CD4-positive, alpha-beta T cell treated with Interferon gamma for 1 hour (primary cell): ENCODE data around the gene MRAP.
"Not testable (repeated sequence)": the region's sequence is repeated elsewhere in the genome, so short reads cannot be mapped to it uniquely, and the experiment has no call there.

ENCODE experiments used
- DNase-seq: peaks from one replicate; pipeline ENCODE4 v3.0.0-alpha.2; 2020

The MRAP gene

GRCh38 chr21:32301596-32301995, 2.9 kb downstream of the MRAP start:
- DNase-seq = no peak

DNA sequence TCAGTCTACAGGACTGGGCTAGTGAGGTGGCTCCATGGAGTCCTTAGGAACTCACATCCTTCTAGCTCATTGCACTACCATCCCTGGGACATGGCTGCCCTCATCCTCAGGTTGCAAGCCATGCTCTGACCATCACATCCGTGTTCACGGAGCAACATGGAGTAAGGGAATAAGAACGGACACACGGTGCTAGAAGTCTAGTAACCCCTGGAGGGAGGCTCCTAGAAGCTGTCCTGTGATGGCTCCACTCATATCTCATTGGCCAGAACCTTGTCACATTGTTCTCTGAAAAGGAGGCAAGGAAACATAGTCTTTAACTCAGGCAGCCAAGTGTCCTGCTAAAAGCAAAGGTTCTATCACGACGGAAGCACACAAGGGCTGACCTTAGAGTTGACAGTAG, 3.9 kb downstream of the MRAP start:
- no peak for DNase-seq

DNA sequence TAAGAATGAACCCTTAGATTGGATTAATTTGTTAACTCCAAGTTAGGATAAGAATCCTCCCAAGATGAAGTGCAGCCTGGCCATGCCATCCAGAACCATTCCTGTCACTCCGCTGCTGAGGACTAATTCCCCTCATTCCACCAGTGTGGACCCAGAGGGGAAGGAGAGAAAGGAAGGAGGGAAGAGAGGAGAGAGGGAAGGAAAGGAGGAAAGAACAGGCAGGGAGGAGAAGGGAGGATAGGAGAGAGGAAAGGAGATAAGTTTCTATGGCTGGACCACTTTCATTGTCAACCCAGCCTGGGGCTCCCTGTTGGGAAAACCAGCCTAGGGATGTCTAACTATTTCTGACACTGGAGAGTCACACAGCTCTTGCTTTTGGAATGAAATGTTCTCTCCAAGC, 4.7 kb downstream of the MRAP start:
- no peak for DNase-seq

DNA sequence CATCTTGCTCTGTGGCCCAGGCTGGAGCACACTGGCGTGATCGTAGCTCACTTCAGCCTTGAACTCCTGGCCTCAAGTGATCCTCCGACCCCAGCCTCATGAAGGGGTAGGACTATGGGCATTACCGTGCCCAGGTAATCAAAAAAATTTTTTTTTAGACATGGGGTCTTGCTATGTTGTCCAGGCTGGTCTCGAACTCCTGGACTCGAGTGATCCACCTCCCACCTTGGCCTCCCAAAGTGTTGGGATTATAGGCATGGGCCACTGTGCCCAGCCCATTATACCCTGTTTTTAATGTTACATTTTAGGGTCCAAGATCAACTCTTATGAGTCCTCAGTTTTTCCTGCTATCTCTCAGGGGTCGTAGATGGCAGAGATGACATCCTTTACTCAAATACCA, 6.3 kb downstream of the MRAP start:
- DNase-seq = no peak

DNA sequence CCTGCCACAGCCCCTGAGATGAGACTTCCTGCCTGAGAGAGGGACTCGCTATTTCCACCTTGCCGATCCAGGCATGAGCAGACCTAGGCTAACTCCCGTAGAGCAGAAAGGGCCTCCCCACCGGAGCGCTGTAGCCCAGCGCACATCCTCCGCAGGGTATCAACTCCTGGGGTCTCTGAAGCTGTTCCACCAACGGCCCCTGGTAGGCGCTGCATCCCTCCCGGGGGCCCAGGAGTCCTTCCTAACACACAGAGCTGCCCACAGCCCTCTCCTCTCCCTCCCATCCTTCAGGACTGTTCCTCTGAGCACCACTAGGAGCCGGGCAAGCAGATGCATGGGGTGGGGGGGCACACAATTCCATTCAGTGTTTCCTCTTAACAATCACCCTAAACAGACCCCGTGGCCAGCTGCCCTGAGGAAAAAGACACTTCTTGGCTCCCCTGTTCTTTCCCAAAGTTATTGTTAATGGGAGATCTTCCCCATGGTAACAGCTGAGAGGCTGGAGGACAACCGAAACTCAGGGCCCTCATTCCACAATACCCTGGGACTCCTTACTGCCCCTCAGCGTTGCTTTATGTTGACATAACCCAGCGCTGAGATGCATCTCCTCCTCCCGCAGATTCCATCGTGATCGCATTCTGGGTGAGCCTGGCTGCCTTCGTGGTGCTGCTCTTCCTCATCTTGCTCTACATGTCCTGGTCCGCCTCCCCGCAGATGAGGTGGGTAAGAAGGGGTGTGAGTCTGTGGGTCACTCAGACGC, 7.5 kb downstream of the MRAP start:
- DNase-seq = no peak

DNA sequence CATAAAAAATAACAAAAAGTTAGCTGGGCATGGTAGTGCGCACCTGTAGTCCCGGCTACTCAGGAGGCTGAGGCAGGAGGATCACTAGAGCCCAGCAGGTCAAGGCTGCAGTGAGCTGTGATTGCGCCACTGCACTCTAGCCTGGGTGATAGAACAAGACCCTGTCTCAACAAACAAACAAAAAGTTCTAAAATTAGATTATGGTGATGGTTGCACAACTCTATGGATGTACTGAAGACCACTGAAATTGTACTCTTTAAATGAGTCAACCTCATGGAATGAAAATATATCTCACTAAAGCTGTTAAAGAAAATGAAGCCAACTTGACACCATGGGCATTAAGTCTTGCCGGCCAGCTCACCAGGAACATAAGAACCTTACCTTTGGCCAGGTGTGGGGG, 9.1 kb downstream of the MRAP start:
- no peak for DNase-seq

DNA sequence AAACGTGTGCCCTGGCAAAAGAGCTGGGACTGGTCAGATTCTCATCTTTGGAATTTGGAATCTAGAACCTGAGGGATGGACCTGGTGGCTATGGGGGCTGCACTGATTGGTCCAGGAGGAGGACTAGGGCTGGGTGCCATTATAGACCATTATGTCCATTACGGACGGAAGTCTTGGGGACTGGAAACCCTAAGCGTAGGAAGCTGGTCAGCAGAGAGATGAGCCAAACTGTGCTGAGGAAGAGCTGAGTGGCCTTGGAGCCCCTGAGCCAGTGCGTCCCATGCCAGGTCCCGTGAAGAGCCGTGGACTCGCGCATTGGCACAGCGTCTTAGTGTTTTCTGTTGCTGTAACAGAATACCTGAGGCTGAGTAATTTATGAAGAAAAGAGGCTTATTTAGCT, 10.0 kb downstream of the MRAP start:
- DNase-seq = no peak

DNA sequence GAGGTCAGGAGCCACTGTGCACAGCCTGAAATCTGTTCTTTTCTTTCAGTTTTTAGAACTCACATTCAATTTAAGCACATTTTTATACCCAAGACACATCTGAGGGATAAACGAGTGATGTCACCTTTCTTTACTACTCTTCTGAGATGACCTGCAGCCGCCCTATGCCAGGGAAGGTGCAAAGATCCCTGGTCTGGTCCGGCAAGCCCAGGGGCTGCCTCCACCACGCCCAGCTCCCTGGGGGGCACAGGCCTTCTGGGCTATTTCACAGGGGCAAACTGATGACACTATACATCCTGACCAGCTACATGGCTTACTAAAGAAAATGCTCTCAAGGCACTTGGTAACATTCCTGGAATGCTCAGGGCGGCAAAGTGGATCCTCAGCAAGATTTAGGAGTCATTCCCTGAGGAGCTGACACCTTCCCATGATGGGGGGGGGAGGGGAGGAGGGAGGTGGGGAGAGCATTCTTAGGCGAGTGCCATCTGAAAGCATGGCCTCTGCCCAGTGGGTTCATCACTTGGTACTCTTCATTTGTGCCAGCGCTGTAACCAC, 11.3 kb downstream of the MRAP start:
- DNase-seq = no peak

- DNase-seq = not testable (repeated sequence)
Observed at GRCh38 chr21:32310976-32311375, 12.3 kb downstream of the MRAP start.

- DNase-seq = no peak
Observed at GRCh38 chr21:32311621-32312020, 13.0 kb downstream of the MRAP start.

- DNase-seq = no peak
Observed at GRCh38 chr21:32312326-32312725, 13.7 kb downstream of the MRAP start.

GRCh38 chr21:32312976-32313375, 14.3 kb downstream of the MRAP start:
- no peak for DNase-seq

- no peak for DNase-seq
Observed at GRCh38 chr21:32314806-32315205, 16.2 kb downstream of the MRAP start.

DNA sequence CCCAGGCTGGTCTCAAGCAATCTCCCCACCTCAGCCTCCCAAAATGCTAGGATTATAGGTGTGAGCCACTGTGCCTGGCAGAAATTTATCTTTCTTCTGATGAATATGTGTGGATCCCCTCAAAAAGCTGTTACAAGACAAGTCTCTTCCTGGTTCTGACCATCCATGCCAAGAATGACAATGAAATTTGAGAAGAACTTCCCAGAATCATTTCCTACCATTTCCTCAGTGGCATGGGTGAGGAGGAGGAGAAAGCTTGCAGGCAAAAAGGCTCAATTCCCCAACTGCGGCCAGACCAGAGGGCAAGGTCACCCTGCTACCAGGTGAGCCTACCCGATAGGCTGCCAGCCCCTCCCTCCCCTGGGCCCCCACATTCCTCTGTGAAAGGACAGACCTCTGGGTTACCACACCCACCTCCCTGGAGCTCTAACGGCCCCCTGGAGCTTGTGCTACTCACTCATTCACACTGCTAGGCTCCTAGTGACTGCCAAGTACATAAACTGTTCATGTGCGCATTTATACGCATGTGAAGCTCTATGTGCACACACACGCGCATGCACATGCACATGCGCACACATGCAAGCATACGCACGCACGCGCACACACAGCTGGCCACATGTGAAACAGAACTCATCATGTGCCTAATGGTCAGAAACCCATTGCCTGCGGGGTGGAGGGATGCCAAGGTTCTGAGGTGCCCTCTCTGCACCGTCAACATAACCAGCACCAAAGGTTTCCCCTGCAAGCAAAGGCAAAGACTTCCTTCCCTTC, 17.0 kb downstream of the MRAP start:
- no peak for DNase-seq

DNA sequence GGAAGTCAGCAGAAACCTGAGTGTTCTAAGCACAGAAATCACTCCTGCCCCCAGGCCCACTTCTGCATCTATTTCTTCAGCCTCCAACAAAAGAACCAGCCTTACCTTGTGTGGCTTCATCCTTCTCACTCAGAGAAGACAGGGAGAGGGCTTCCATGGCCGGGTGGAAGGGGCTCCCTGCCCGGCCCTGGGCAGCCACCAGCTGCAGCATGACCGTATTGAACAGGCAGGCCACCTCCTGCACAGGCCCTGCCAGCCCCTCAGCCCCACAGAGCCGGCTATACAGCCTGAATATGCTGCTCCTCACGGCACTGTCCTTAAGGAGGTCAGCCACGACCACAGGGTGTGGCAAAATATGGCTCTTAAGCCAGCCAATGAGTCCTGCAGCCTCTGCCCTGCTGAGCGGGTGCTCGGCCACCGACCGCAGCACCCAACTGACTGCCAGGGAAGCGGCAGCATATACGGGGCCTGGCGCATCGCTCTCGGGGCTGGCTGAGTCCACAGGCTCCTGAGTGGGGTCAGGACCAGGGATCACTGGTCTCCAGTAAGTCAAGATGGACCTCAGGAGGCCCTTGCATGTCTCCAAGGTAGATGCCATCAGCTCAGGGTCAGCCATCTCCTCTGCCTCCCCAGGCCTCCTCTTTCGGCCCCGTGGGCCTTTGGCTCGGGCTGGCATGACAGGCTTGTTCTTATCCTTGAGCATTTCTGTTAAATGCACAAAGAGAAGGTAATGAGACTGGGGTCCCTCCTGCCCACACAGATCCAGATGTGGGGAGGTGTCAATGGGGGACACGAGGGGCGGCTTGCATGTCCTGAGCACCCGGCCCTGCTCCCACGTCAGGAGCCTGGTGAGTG, 17.9 kb downstream of the MRAP start:
- DNase-seq = no peak

GRCh38 chr21:32317726-32318125, 19.1 kb downstream of the MRAP start:
- no peak for DNase-seq

- no peak for DNase-seq
Observed at GRCh38 chr21:32319012-32319411, 20.4 kb downstream of the MRAP start.

DNA sequence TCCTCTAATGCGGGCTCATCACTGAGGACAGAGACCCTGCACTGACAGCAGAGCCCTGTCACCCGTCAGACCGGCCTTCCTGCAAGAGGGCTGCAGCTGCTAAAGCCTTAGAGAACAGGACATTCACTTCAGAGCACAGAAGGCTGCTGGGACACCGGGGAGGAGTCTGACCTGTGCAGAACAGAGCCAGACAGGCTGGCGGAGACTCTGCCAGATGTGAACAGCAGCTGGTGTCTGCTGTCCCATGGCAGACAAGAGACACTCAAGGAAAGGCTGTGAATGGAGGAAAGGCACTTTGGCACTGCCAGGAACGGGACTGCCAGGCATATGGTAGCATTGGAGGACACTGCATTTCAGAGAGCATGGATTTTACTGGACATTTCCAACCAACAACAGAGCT, 21.4 kb downstream of the MRAP start:
- DNase-seq = no peak

- no peak for DNase-seq
Observed at GRCh38 chr21:32320726-32321125, 22.1 kb downstream of the MRAP start.

DNA sequence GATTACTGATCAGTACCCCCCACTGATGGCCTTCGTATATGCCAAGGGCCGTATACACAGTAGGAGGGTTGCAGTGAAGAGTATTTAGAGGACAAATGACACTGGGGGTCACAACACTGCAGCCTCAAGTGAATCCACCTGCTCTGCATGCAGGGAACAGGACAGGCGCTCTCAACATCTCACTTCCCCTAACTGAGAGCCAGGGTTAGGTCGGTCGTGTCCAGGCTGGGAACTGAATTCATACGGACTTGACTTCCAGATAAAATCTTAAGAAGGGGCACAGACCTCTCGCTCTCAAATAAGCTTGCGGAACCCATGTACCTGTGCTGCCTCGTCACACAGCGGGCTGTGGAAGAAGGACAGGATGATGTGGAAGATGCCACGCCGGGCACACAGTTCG, 22.8 kb downstream of the MRAP start:
- no peak for DNase-seq

DNA sequence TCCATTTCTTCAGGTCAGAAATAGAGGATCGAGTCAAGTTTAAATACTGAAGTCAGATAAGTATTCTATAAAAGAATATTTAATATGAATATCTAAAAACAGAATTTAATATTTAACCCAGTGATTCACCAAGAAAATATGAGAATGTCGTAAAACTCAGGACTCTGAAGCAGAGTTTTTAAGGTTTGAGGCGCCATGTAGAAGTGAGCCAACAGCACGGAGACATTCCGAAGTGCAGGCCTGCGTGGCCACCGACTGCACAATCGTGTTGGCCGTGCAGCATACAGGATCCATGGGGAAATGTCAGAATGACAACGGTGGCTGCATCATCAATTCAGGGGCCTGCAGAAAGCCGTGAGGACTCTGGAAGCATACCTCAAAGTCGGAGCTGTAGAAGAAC, 23.4 kb downstream of the MRAP start:
- DNase-seq = no peak

DNA sequence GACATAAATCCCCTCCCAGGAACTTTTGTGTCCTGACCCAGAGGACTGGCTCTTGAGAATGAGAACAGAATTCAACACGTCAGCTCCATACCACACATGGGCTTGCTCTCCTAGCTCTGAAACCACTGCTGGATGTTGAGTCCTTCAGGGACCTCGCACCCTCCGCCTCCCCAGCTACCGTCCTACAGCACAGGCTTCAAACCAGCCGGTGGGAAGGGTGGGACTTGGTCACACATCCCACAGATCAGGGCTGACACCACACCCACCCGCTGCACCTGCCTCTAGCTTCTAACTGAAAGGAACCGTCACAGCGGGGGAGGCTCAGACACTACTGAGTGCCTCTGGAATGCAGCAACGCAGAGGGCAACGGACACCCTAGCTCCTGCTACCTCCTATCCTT, 24.0 kb downstream of the MRAP start:
- DNase-seq = no peak

DNA sequence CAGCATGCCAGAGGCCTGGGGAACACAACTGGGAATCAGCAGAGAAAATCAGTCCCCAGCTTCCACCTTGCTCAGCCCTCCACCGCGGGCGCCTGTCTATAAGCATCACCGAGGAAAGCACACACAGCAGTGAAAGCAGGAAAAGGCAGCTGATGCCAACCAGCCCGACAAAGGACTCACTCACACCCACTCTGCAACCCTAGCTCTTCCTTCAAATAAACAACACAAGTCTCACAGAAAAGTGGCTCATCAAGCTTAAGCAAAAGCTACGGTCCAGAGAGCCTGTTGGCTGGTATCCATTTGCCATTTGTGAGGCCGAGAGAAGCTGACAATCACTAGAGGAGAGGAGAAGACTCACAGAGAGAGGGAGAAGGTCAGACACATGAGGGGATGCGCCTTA, 27.1 kb downstream of the MRAP start:
- no peak for DNase-seq
